ENCODE measurements around the gene EMILIN3. TPM values are rescaled to one million over a fixed set of nuclear protein-coding genes. Genes with fewer than 3 reads are reported as not detected.

The EMILIN3 gene
- total RNA-seq, 1 experiment from 2014 or later, result 1.7 TPM

DNA sequence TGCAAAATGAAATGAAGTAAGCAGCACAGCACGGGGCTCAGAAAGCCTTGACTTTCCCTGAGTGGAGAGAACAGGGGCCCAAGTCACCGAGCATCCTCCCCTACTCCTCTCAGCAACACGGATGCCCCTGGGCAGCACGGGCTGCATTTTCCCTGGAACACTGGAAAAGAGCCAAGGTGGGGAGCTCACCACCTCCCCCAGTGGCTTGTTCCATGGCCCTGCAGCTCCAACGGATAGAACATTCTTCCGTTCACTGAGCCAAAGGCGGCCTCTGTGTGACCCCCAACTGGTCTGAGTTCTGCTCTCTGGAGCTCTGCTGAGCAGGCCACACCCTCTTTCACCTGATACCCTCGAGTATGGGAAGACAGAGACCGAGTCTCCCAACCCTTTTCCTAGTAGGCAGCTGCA lies 20.8 kb upstream of the EMILIN3 start:
- intact Hi-C loops (cut with micrococcal nuclease; ENCODE audit: unreplicated experiment), result no loop called here
- H3K27ac ChIP-seq (ENCODE audit: low read depth, low read length, poor library complexity, severe bottlenecking), result no peak overlapping the region
- POLR2A ChIA-PET (ENCODE audit: low non-redundant PET), result no interaction called here
- H3K27me3 ChIP-seq (replicated peaks; ENCODE audit: insufficient read depth, low read depth, low read length, poor library complexity), result no peaks in the 10 kb centered on the region
- CTCF ChIA-PET, result no interaction called here
- no peaks in the 10 kb centered on the region for H3K9me3 ChIP-seq (ENCODE audit: low read depth, low read length, poor library complexity, severe bottlenecking)
- no peak for DNase-seq (ENCODE audit: low spot score)
- no TSS peak for BruUV-seq (replicated peaks)
- TF ChIP-seq EZH2 (IDR thresholded peaks at IDR 0.05; ENCODE audit: borderline replicate concordance, low read depth, low read length, poor library complexity, severe bottlenecking) (no peak), CTCF (conservative IDR thresholded peaks at IDR 0.05; ENCODE audit: low read depth, low read length) (no peak)
- no peaks in the 10 kb centered on the region for H3K4me1 ChIP-seq (ENCODE audit: insufficient read depth, low read length, poor library complexity, severe bottlenecking)
- H3K4me3 ChIP-seq (ENCODE audit: low read depth, low read length, poor library complexity, severe bottlenecking), result no peak overlapping the region
- no peaks in the 10 kb centered on the region for H3K36me3 ChIP-seq (ENCODE audit: insufficient read depth, low read length, poor library complexity, severe bottlenecking)

DNA sequence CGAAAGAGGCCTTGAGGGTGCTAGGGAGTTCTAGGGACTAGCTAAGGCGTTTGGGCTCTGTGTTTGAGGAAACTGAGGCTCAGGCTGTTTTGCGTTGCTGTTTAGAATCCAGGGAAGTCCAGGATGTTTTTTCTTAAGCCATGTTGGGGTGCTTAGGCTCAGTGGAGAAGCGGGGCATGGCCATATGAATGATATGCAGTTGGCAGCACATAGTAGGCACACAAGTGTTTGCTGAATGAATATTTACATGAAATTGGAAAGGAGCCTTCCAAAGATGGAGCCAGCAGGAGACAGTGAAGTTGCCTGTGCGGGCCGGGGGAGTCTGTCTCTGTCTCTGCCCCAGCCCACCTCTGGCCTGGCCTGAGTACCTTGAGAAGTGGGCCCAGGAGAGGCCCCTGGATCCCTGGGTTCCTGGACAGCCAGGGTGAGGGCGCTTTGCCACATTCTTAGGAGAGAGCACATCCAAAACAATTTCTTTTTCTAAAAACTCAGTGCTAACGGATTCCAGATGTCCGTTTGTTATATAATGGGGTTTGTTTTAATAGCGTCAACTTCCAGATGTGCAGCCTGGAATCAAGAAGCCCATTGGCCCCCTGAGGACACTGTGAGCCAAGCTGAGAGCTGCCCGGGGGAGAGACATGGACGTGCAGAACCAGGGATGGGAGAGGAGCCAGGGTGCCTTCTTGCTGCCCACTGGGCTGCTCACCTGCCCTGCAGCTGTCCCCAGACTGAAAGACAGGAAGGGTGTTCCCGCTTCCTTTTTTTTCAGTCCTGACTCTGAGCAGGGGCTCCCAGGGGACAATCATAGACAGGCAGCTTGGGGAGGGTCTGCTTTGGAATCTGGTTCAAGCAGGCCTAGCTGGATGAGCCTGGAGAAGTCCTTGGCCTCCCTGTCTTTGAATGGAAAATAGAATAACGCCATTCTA lies 20.1 kb upstream of the EMILIN3 start:
- H3K36me3 ChIP-seq (ENCODE audit: insufficient read depth, low read length, poor library complexity, severe bottlenecking), result no peaks in the 10 kb centered on the region
- BruUV-seq (replicated peaks), result no TSS peak
- CTCF ChIA-PET, result no interaction called here

GRCh38 chr20:41382791-41383305 lies 16.2 kb upstream of the EMILIN3 start:
- Histone ChIP-seq H3K27me3 (replicated peaks; ENCODE audit: insufficient read depth, low read depth, low read length, poor library complexity) (peaks cover 3% of the 10 kb centered on the region), H3K4me3 (ENCODE audit: low read depth, low read length, poor library complexity, severe bottlenecking) (no peak overlapping the region), H3K27ac (ENCODE audit: low read depth, low read length, poor library complexity, severe bottlenecking) (no peak overlapping the region), H3K4me1 (ENCODE audit: insufficient read depth, low read length, poor library complexity, severe bottlenecking) (no peaks in the 10 kb centered on the region), H3K9me3 (ENCODE audit: low read depth, low read length, poor library complexity, severe bottlenecking) (no peaks in the 10 kb centered on the region), H3K36me3 (ENCODE audit: insufficient read depth, low read length, poor library complexity, severe bottlenecking) (no peaks in the 10 kb centered on the region)
- no TSS peak for BruUV-seq (replicated peaks)
- POLR2A ChIA-PET (ENCODE audit: low non-redundant PET), result interaction anchor here (0.6 kb wide), 1 partner anchor 28 kb away, joined by 4 read pairs; no protein-coding TSS in a partner anchor
- no peak for DNase-seq (ENCODE audit: low spot score)
- intact Hi-C loops (cut with micrococcal nuclease; ENCODE audit: unreplicated experiment), result no loop called here
- CTCF ChIA-PET, result no interaction called here
- TF ChIP-seq EZH2 (IDR thresholded peaks at IDR 0.05; ENCODE audit: borderline replicate concordance, low read depth, low read length, poor library complexity, severe bottlenecking) (no peak), CTCF (conservative IDR thresholded peaks at IDR 0.05; ENCODE audit: low read depth, low read length) (no peak)

More for the DNA sequence above, 20.1 kb upstream of the EMILIN3 start:
- H3K27ac ChIP-seq (ENCODE audit: low read depth, low read length, poor library complexity, severe bottlenecking), result no peak overlapping the region
- TF ChIP-seq CTCF (conservative IDR thresholded peaks at IDR 0.05; ENCODE audit: low read depth, low read length) (no peak), EZH2 (IDR thresholded peaks at IDR 0.05; ENCODE audit: borderline replicate concordance, low read depth, low read length, poor library complexity, severe bottlenecking) (no peak)
- no peak overlapping the region for H3K4me3 ChIP-seq (ENCODE audit: low read depth, low read length, poor library complexity, severe bottlenecking)
- no peaks in the 10 kb centered on the region for H3K9me3 ChIP-seq (ENCODE audit: low read depth, low read length, poor library complexity, severe bottlenecking)
- no peaks in the 10 kb centered on the region for H3K27me3 ChIP-seq (replicated peaks; ENCODE audit: insufficient read depth, low read depth, low read length, poor library complexity)
- DNase-seq (ENCODE audit: low spot score), result peak; percentile 27
- POLR2A ChIA-PET (ENCODE audit: low non-redundant PET), result no interaction called here
- H3K4me1 ChIP-seq (ENCODE audit: insufficient read depth, low read length, poor library complexity, severe bottlenecking), result no peaks in the 10 kb centered on the region
- intact Hi-C loops (cut with micrococcal nuclease; ENCODE audit: unreplicated experiment), result no loop called here
